ENCODE measurements around the gene TIAM2.
A peak's percentile ranks its signal among the peaks of the same experiment; 100 is the strongest.
"Not testable (repeated sequence)": the region's sequence is repeated elsewhere in the genome, so short reads cannot be mapped to it uniquely, and the experiment has no call there.

Gene TIAM2

DNA sequence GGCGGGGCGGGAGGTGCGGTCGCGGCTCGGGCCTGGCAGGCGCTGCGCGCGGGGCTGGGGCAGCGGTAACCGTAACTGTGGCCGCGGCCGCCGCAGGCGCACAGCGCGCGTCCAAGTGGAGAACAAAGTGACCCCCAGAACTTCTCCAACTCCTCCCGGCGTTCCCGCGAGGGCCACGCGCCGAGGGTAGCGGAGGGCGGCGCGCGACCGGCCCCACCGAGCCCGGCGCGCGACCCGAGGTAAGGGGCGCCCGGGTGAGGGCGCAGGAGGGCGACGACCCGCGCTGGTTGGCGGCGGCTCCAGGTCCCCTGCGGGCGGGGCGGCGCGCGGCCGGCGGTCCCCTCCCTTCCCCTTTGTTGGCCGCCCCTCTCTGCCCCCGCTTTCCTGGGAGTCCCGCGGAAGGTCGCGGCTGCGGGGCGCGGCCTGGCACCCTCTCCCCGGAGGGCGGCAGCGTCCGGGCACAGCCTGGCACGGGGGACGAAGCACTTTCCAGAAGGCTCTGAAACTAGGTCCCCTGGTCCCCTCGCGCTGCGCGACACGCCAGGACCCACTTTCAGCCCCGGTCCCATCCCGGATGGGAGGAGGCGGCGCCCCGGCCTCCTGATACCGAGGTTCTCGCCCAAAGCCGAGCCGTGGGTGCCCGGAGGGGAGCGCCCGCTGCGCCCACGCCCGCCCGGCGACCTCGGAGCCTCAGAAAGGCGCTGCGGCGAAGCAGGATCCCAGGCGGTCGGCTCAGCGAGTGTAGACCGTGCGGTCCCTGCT is at the start of gene TIAM2:
TIAM2 (plus strand) TSS at position 62 of the 762 bp plus-strand sequence. CDS start 133,909 bp downstream, outside the sequence.
- DNase-seq = peak; percentile 27 to 40

DNA sequence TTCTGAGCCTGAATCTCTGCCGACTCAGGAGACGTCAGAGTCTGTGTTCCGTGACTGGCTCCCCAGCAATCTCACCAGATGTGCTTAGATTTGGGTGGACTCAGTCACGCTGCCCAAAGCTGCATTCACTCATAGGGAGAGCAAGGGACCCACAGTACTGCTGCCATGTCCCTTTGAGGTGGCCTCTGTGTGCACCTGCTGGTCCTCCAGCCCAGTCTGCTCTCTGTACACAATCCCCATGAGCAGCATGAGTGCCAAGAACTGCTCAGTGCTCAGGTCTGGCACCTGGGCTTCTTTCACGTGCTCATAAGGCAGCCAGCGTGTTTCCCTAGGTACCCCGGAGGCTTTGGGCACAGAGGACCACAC is 44.2 kb upstream of the TIAM2 start:
- no peak for DNase-seq

DNA sequence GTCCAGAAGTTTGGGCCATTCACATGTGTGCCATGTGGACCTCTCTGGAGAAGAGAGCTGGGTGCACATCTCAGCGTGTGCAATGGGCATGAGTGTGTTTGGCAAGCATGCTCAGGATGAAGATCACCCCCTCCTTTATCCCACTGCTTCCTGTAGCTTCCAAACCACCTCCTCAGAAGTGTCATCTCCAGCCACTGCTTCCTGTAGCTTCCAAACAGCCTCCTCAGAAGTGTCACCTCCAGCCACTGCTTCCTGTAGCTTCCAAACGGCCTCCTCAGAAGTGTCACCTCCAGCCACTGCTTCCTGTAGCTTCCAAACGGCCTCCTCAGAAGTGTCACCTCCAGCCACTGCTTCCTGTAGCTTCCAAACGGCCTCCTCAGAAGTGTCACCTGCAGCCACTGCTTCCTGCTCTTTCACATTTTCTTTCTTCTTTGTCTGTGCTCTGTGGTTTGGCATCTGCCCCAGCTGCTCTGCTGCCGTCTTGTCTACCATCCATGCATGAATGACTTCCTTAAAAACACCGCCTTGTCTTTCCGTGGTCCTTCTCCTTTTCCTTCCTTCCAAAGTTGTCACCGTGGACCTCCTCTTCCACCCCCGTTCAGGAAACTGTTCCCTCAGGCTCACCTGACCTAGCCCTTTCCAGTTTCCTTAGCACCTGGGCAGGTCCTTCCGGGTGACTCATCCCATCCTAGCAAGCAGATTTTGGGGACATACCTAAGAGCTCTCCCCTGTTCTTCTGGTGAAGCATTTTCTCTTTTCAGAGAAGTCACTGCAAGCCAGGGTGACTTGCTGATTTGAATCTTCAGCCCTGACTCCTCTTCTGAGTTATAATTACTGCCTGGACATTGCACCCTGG is 43.5 kb upstream of the TIAM2 start:
- DNase-seq = no peak

DNA sequence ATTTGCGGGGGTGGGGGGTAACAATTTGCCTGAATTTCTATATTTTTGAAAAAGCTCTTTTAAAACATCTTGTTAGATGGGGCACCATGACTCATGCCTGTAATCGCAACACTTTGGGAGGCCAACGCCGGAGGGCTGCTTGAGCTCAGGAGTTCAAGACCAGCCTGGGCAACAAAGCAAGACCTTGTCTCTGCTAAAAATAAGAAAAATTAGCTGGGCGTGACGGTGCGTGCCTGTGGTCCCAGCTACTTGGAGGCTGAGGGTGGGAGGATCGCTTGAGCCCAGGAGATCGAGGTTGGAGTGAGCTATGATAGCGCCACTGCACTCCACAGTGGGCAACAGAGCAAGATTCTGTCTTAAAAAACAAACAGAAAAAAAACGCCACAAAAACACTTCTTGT is 41.5 kb upstream of the TIAM2 start:
- no peak for DNase-seq

DNA sequence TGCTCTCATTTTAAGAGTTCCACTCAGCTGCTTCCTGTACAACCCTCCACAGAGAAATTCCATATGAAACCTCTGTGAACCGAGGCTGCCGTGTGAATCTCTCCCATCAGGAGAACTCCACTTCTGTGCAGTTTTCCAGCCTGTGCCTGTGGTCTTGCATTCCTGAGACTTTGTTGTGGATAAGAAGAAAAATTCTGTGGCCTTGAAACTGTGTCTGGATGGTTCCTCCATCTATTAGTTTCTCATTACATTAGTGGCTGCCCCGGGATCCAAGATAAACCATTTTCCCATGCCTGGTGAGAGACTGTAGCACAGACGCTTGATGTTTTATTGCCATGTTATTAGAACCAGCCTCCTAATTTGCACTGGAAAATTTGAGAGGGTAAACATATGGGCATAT is 40.8 kb upstream of the TIAM2 start:
- DNase-seq = no peak

DNA sequence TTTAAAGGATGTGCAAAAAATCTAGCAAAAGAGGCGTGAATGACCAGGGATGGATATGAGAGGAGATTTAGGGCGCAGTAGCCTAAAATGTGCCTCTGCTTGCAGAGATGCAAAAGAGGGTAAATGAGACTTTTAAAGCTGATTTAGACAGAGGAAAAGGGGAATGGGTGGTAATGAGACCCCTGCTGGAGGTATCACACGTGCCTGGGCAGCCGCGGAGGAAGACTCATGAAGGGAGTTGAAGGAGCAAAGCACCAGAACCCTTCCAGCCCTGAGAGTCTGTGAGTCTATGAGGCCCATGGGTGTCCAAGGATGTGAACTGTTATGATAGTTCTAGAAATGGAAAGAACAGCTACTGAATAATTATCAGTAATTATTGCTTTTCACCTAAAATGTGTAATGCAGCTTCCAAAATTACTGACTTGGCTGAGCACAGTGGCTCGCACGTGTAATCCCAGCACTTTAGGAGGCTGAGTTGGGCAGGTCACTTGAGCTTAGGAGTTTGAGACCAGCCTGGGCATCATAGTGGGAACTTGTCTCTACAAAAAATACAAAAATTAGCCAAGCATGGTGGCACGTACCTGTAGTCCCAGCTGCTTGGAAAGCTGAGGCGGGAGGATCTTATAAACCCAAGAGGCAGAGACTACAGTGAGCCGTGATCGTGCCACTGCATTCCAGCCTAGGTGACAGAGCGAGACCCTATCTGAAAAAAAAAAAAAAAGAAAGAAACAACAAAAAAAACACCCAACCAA is 38.2 kb upstream of the TIAM2 start:
- no peak for DNase-seq

DNA sequence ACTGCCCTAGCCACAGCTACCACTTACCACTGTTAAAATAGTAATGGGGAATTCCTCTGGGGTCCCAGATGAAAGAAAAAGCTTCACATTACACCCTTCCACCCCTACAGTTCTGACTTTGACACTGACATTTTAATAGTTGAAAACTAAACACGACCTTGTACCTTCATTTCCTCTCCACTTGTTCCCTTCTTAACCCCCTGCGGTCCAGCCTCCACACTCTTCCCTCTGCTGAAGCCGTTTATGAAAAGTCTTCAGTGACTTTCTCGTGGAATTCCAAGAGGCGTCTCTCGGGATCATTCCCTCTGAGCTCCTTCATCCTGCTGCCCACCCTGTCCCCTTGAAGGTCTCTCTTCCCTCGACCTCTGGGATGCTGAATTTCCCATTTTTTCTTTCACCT is 36.6 kb upstream of the TIAM2 start:
- DNase-seq = no peak

DNA sequence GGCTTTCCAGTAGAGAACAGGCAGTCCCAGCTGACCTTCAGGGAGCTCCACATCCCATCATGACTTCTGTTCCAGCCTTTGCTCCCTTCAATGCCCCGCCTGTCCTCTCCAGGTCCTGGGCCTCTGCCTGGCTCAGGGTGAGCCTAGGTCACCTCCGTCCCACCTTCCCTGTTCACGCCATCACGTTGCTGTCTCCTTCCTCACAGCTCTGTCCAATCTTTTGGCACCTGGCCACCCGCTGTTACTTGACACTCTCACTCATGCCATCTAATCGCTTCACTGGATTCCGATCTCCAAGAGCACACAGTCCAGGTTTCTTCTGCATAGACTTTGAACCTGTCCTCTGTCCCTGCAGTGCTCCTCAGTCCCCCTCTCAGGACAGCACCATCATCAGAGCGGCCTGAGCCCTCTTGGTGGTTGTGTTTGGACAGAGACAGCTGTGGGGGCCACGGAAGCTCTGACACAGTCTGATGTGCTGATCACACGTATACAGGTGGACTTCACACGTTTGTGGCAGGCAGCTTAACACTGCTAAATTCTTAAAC is 34.7 kb upstream of the TIAM2 start:
- no peak for DNase-seq

DNA sequence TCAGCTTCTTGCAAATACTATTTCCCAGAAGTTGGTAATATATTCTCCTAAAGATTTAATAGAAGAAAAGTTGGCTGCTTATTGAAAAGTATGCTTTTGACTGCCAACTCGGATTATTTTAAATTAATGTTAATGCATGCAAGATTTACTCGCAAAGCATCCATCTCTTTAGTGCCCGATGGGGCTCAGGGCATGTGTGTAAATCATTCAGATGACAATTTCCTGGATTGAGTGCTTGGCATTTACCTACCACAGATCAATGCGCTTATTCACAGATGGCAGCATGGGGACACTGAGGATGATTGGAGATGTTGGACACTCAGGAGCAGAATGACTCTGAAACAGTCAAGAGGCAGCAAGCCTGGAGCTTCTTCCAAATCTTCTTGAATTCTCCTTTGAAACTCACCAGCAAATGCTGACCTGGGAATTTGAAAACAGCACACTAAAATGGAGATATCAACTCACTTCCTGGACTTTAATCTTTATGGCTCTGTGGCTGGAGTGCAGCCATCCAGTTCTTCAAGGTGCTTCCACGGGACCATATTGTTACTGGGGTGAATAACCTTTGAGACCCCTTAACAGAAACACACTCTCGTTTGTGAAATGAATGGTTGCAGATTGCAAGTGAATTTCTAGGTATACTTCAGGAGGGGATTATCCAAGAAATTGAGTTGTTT is 34.1 kb upstream of the TIAM2 start:
- no peak for DNase-seq

DNA sequence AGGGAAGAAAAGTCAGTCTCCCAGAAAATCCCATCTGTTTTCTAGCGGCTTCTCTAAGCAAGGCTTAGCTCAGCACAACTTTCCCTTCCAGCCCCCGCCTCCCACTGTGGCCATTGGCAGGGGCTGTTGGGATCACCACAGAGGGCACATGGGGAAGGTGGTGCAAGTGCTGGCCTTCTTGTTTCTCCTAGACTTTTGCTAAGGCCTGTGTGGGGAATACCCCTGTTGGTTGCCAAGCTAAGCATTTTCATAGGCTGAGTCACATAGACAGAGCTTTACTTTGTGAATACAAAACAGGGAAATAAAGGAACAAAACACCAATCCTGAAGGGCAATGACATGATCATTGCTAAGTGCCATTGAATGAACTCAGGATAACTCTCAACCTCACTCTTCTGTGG is 32.4 kb upstream of the TIAM2 start:
- no peak for DNase-seq

DNA sequence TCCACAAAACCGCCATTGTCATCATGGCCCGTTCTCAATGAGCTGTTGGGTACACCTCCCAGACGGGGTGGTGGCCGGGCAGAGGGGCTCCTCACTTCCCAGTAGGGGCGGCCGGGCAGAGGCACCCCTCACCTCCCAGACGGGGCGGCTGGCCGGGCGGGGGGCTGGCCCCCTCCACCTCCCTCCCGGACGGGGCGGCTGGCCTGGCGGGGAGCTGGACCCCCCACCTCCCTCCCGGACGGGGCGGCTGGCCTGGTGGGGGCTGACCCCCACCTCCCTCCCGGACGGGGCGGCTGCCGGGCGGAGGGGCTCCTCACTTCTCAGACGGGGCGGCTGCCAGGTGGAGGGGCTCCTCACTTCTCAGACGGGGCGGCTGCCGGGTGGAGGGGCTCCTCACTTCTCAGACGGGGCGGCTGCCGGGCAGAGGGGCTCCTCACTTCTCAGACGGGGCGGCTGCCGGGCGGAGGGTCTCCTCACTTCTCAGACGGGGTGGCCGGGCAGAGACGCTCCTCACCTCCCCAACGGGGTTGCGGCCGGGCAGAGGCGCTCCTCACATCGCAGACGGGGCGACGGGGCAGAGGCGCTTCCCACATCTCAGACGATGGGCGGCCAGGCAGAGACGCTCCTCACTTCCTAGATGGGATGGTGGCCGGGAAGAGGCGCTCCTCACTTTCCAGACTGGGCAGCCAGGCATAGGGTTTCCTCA is 28.9 kb upstream of the TIAM2 start:
- not testable (repeated sequence) for DNase-seq

DNA sequence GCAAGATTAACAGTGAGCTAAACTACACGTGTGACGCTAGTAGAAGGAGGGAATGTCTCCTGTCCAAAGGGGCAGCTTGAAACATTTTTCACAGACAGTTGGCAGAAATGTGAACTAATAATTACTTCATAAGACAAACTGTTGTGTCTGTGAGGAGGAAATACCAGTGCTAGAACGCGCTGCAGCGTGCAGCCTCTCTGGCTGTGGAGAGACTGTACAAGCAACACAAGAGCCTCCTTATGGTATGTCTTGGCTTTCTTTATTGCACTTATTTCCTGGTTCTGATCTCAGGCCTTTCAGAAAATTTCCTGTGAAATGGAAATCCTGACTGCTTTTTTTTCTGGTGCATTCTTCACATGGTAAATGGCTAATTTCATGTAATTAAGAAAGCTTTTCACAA is 25.3 kb upstream of the TIAM2 start:
- no peak for DNase-seq

DNA sequence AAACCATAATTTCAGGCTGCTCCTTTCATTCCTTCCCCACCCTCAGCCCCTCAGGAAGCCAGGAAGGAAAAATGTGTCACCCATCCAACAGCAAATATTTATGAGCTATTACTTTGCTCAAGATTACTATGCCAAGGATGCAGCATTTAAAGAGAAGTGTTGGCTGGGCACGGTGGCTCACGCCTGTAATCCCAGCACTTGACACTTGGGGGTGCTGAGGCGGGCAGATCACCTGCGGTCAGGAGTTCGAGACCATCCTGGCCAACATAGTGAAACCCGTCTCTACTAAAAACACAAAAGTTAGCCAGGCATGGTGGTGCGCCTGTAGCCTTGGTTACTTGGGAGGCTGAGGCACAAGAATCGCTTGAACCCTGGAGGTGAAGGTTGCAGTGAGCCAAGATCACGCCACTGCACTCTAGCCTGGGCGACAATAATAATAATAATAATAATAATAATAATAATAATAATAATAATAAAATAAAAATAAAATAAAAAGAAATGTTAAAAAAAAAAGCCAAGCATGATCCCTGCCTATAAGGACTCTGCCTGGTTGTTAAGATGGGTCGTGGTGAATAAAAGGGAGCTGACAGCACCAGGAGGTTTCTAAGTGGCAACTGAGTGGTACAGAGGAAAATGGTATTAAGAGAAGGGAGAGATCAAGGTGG is 20.5 kb upstream of the TIAM2 start:
- DNase-seq = no peak

DNA sequence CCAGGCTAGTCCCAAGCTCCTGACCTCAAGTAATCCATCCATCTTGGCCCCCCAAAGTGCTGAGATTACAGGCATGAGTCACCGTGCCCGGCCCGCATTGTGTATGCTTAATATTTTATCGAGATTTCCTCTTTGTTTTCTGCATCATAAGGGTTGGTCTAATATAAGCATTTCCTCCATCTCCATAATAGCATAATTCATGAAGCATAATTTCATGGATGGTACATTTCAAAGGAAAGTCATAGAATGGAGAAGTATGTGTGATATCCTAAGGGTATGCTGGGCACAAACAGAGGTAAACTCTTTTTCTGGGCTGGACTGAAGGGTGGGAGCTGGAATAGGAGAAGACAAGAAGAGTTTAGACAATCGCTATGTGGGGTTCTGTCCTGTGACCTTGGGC is 17.5 kb upstream of the TIAM2 start:
- DNase-seq = no peak

DNA sequence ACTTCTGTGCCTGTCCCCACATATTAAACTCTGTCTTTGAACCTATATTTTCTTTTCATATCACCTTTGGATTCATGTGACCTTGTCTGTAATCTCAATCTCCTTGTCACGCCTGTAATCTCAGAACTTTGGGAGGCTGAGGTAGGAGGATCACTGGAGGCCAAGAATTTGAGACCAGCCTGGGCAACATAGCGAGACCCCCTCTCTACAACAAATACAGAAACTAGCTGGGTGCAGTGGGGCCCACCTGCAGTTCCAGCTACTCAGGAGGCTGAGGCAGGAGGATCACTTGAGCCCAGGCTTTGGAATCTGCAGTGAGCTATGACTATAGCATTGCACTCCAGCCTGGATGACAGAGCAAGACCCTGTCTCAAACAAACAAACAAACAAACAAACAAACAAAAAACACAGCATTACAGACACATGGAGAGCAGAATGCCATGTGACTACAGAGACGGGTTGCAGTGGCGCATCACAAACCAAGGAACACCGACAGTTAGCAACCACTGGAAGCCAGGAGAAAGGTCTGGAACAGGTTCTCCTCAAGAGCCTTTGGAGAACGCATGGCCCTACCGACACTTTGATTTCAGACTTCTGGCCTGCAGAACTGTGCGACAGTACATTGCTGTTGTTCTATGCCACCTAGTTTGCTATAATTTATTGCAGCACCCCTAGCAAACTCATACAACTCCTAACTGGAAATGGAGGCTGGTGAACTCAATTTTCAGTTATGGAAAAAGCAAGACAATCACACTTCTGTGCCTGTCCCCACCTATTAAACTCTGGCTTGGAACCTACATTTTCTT is 14.6 kb upstream of the TIAM2 start:
- DNase-seq = no peak

DNA sequence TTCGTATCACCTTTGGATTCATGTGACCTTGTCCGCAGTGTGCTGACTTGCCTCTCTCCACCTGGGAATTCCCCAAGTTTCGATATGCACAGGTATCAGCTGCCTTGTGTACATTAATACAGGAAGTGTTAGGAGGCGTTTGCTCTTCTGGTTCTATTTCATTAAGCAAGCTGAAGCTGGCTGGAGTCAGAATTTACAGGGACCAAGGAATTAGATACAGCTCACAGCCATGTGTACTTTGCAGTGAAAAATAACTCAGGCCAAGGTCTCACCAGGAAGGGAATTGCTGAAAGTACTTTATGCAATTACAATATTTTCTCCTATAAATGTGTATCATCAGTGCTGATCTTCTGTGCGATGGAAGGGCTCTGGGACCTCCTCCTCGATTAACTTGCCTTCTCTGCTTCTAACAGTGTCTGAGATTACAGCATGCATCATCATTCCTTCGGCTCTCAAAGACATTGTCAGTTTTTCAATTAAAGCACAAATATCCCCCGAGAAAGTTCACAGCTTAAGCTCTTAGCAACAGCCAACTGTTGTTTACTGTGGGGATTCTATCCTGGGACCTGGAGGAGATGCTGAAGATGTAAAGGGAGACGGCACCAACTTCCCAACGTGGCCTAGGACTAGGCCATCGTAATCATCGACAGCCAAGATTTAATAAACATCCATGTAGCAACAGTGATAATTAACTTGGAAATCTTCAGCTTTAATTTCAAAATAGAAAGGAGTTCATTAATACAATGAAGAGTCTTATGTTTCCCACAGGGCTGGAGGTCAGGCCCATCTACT is 13.8 kb upstream of the TIAM2 start:
- DNase-seq = no peak

DNA sequence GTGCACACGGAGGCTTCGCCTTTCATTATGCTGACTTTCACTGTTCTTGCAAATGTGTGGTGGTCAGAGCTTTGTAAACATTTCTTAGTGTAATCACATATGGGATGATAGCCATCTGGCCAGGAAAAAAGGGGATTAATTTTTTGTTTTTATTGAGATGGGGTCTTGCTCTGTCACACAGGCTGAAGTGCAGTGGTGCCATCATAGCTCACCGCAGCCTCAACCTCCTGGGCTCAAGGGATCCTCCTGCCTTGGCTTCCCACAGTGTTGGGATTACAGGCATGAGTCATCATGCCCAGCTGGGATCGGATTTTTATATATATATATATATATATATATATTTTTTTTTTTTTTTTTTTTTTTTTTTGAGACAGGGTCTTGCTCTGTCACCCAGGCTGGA is 11.0 kb upstream of the TIAM2 start:
- no peak for DNase-seq

DNA sequence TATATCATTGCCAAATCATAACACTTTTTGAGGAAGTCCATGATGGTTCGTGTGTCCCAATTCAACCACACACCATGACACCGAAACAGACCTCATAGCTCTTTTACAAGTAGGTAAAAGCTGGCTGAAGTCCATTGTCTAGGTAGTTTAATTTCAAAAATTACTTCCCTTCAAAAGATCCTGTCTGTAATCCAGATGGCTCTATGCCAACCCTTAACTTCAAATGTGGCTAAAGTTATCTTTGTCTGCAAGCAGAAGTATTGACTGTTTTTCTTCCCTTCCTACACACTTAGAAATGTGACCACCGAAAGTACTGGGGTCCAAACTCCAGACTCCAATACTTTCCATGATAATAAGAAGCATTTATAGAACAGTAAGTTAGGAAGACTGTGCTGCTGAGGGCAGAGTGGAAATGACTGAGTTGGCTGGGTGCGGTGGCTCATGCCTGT is 8.3 kb upstream of the TIAM2 start:
- DNase-seq = no peak

DNA sequence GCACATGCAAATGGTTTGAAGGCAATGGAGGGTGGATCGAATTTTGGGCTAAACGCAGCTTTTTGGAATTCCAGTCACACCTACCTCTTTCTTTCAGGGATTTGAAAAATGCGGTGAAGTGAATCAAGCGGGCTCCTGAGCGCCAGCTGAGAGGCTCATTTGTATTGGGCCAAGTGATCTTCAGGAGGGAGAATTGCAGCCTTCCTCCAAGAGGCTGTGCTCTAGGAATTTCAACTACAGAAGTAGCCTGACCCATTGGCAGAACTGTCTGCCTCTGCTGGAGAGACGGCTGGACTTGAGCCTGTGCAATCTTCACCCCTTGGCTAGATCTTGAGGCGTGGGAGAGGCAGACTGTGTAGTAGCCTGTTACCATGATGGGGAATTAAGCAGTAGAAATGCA is 5.7 kb upstream of the TIAM2 start:
- DNase-seq = no peak

DNA sequence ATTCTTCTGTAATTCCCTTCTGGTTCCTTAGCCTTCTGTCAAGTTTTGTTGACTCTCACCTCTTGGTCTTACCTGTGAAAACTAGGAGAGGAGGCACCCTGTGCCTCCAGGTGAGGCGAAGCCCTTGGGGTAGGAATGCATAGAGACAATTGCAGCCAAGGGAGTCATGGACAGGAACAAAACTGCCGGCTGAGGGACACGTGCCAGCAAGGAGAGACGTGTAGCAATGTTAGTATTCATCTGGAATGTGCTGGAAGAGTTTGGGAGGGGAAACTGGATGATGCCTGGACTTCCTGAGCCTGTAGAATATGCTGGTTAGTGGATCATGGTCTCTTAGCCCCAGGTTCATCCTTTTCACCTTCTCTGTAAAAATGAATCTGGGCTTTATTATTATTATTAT is 3.9 kb upstream of the TIAM2 start:
- no peak for DNase-seq

Measured in stimulated activated CD4-positive, alpha-beta T cell treated with anti-CD3 and anti-CD28 coated beads, Interleukin-4, amount 100 ng/mL, for 4 hours (primary cell).